ENCODE measurements around the gene FASN. TPM values are rescaled to one million over a fixed set of nuclear protein-coding genes. Genes with fewer than 3 reads are reported as not detected.

The FASN gene
- total and polyA plus RNA-seq, 2 of the 13 experiments (the other 11 are each of a cell fraction or from before 2014, with no cell fraction given): 51.7 to 101 TPM

DNA sequence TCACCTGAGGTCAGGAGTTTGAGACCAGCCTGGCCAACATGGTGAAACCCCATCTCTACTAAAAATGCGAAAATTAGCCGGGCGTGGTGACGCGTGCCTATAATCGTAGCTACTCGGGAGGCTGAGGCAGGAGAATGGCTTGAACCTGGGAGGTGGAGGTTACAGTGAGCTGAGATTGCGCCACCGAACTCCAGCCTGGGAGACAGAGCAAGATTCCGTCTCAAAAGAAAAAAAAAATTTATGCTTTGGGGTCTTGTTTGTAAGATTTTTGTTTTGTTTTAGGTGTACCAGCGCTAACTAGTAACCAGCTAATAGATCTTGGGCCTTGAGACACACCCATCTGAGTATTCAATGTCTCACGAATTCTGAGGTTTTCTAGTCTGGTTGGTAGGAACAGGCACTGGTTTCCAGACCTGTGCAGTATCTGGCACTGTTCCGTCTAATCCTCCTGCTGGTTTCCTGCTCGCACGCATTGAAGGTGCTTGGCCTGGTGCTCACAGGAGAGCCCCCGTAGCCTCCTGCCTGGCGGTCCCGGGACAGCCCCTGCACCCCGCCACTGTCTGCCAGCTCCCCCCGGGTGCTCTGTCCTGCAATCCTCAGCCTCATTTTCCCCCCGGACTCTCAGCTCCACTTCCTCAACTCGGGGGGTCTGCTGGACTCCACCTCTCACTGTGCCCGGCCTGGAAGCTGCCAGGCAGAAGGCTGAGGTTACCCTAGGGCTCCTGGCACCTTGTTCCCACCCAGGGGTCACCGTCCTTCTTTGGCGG lies 21.8 kb downstream of the FASN start (continued):
- TF ChIP-seq, protein P1, sequence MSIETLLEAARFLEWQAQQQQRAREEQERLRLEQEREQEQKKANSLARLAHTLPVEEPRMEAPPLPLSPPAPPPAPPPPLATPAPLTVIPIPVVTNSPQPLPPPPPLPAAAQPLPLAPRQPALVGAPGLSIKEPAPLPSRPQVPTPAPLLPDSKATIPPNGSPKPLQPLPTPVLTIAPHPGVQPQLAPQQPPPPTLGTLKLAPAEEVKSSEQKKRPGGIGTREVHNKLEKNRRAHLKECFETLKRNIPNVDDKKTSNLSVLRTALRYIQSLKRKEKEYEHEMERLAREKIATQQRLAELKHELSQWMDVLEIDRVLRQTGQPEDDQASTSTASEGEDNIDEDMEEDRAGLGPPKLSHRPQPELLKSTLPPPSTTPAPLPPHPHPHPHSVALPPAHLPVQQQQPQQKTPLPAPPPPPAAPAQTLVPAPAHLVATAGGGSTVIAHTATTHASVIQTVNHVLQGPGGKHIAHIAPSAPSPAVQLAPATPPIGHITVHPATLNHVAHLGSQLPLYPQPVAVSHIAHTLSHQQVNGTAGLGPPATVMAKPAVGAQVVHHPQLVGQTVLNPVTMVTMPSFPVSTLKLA (IDR thresholded peaks at IDR 0.05): no peak
- TF ChIP-seq YEATS2 (CRISPR knock-in tag; IDR thresholded peaks at IDR 0.05; ENCODE audit: borderline replicate concordance): no peak
- no peak for TF ChIP-seq GATA4 (IDR thresholded peaks at IDR 0.05; ENCODE audit: borderline replicate concordance, low read depth)
- no peak for TF ChIP-seq ZNF484 (CRISPR knock-in tag; IDR thresholded peaks at IDR 0.05; ENCODE audit: borderline replicate concordance, low read depth)
- 0 out of 2 replicates have a peak, but pooled peaks have one; percentile 13 for TF ChIP-seq RBFOX2 (IDR thresholded peaks at IDR 0.05; ENCODE audit: low read depth, low read length)
- TF ChIP-seq ZNF17 (CRISPR knock-in tag; IDR thresholded peaks at IDR 0.05): no peak
- TF ChIP-seq TBP (CRISPR knock-in tag; IDR thresholded peaks at IDR 0.05): no peak
- TF ChIP-seq ZNF256 (CRISPR knock-in tag; conservative IDR thresholded peaks at IDR 0.05): no peak
- TF ChIP-seq THAP11 (CRISPR knock-in tag; IDR thresholded peaks at IDR 0.05): no peak
- TF ChIP-seq ZNF629 (CRISPR knock-in tag; conservative IDR thresholded peaks at IDR 0.05): 0 out of 2 replicates have a peak, but pooled peaks have one; percentile 15
- TF ChIP-seq, protein P2, sequence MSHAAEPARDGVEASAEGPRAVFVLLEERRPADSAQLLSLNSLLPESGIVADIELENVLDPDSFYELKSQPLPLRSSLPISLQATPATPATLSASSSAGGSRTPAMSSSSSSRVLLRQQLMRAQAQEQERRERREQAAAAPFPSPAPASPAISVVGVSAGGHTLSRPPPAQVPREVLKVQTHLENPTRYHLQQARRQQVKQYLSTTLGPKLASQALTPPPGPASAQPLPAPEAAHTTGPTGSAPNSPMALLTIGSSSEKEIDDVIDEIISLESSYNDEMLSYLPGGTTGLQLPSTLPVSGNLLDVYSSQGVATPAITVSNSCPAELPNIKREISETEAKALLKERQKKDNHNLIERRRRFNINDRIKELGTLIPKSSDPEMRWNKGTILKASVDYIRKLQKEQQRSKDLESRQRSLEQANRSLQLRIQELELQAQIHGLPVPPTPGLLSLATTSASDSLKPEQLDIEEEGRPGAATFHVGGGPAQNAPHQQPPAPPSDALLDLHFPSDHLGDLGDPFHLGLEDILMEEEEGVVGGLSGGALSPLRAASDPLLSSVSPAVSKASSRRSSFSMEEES (CRISPR knock-in tag; IDR thresholded peaks at IDR 0.05): no peak
- TF ChIP-seq, protein P3, sequence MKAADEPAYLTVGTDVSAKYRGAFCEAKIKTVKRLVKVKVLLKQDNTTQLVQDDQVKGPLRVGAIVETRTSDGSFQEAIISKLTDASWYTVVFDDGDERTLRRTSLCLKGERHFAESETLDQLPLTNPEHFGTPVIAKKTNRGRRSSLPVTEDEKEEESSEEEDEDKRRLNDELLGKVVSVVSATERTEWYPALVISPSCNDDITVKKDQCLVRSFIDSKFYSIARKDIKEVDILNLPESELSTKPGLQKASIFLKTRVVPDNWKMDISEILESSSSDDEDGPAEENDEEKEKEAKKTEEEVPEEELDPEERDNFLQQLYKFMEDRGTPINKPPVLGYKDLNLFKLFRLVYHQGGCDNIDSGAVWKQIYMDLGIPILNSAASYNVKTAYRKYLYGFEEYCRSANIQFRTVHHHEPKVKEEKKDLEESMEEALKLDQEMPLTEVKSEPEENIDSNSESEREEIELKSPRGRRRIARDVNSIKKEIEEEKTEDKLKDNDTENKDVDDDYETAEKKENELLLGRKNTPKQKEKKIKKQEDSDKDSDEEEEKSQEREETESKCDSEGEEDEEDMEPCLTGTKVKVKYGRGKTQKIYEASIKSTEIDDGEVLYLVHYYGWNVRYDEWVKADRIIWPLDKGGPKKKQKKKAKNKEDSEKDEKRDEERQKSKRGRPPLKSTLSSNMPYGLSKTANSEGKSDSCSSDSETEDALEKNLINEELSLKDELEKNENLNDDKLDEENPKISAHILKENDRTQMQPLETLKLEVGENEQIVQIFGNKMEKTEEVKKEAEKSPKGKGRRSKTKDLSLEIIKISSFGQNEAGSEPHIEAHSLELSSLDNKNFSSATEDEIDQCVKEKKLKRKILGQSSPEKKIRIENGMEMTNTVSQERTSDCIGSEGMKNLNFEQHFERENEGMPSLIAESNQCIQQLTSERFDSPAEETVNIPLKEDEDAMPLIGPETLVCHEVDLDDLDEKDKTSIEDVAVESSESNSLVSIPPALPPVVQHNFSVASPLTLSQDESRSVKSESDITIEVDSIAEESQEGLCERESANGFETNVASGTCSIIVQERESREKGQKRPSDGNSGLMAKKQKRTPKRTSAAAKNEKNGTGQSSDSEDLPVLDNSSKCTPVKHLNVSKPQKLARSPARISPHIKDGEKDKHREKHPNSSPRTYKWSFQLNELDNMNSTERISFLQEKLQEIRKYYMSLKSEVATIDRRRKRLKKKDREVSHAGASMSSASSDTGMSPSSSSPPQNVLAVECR (CRISPR knock-in tag; IDR thresholded peaks at IDR 0.05; ENCODE audit: borderline replicate concordance): no peak; the same call in 1 of the 2 replicates
- TF ChIP-seq, protein P4, sequence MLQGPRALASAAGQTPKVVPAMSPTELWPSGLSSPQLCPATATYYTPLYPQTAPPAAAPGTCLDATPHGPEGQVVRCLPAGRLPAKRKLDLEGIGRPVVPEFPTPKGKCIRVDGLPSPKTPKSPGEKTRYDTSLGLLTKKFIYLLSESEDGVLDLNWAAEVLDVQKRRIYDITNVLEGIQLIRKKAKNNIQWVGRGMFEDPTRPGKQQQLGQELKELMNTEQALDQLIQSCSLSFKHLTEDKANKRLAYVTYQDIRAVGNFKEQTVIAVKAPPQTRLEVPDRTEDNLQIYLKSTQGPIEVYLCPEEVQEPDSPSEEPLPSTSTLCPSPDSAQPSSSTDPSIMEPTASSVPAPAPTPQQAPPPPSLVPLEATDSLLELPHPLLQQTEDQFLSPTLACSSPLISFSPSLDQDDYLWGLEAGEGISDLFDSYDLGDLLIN (CRISPR knock-in tag; IDR thresholded peaks at IDR 0.05; ENCODE audit: borderline replicate concordance): no peak
- TF ChIP-seq TSC22D2 (CRISPR knock-in tag; IDR thresholded peaks at IDR 0.05; ENCODE audit: borderline replicate concordance): no peak
- TF ChIP-seq, protein P5, sequence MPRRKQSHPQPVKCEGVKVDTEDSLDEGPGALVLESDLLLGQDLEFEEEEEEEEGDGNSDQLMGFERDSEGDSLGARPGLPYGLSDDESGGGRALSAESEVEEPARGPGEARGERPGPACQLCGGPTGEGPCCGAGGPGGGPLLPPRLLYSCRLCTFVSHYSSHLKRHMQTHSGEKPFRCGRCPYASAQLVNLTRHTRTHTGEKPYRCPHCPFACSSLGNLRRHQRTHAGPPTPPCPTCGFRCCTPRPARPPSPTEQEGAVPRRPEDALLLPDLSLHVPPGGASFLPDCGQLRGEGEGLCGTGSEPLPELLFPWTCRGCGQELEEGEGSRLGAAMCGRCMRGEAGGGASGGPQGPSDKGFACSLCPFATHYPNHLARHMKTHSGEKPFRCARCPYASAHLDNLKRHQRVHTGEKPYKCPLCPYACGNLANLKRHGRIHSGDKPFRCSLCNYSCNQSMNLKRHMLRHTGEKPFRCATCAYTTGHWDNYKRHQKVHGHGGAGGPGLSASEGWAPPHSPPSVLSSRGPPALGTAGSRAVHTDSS (CRISPR knock-in tag; conservative IDR thresholded peaks at IDR 0.05): 0 out of 2 replicates have a peak, but pooled peaks have one; percentile 81
- TF ChIP-seq MLLT10 (CRISPR knock-in tag; IDR thresholded peaks at IDR 0.05): no peak
- no peak for TF ChIP-seq HOXA9 (CRISPR knock-in tag; IDR thresholded peaks at IDR 0.05; ENCODE audit: borderline replicate concordance)

Data from HepG2 (cell line).